ENCODE measurements around the gene PDCD7.
"Not testable (repeated sequence)": the region's sequence is repeated elsewhere in the genome, so short reads cannot be mapped to it uniquely, and the experiment has no call there.

The PDCD7 gene

GRCh38 chr15:65130941-65131340 is 2.7 kb downstream of the PDCD7 start:
- in situ Hi-C loops (cut with HindIII; ENCODE audit: low sequenced_read_pairs): no loop called here

- in situ Hi-C loops (cut with HindIII; ENCODE audit: low sequenced_read_pairs): no loop called here
These were observed 18.1 kb downstream of the PDCD7 start for GRCh38 chr15:65115542-65115941.

- in situ Hi-C loops (cut with HindIII; ENCODE audit: low sequenced_read_pairs): no loop called here
These were observed 18.5 kb downstream of the PDCD7 start, which contains the start of gene UBAP1L for GRCh38 chr15:65115086-65115485. UBAP1L (minus strand) TSS chr15:65115200; CDS start chr15:65106215, 8,985 bp downstream.

GRCh38 chr15:65110676-65111292 is 22.8 kb downstream of the PDCD7 start:
- in situ Hi-C loops (cut with HindIII; ENCODE audit: low sequenced_read_pairs): loop anchor here (5.0 kb wide), 1 partner anchor 37 kb away; no protein-coding TSS in a partner anchor

GRCh38 chr15:65106011-65106590 is 27.5 kb downstream of the PDCD7 start:
- in situ Hi-C loops (cut with HindIII; ENCODE audit: low sequenced_read_pairs): no loop called here

- in situ Hi-C loops (cut with HindIII; ENCODE audit: low sequenced_read_pairs): no loop called here
These were observed 28.6 kb downstream of the PDCD7 start for GRCh38 chr15:65105038-65105437.

GRCh38 chr15:65102912-65103311 is 30.7 kb downstream of the PDCD7 start:
- in situ Hi-C loops (cut with HindIII; ENCODE audit: low sequenced_read_pairs): loop anchor here (5.0 kb wide), 1 partner anchor 51 kb away; no protein-coding TSS in a partner anchor

- in situ Hi-C loops (cut with HindIII; ENCODE audit: low sequenced_read_pairs): loop anchor here (5.0 kb wide), 1 partner anchor 50 kb away; no protein-coding TSS in a partner anchor
These were observed 31.5 kb downstream of the PDCD7 start for GRCh38 chr15:65101891-65102708.

GRCh38 chr15:65101411-65101890 is 32.2 kb downstream of the PDCD7 start:
- in situ Hi-C loops (cut with HindIII; ENCODE audit: low sequenced_read_pairs): loop anchor here (5.0 kb wide), 1 partner anchor 49 kb away; no protein-coding TSS in a partner anchor

- in situ Hi-C loops (cut with HindIII; ENCODE audit: low sequenced_read_pairs): loop anchor here (5.0 kb wide), 1 partner anchor 48 kb away; no protein-coding TSS in a partner anchor
These were observed 33.2 kb downstream of the PDCD7 start for GRCh38 chr15:65100442-65100841.

GRCh38 chr15:65099801-65100200 is 33.8 kb downstream of the PDCD7 start:
- in situ Hi-C loops (cut with HindIII; ENCODE audit: low sequenced_read_pairs): loop anchor here (5.0 kb wide), 1 partner anchor 48 kb away; no protein-coding TSS in a partner anchor

GRCh38 chr15:65099336-65099735 is 34.3 kb downstream of the PDCD7 start:
- in situ Hi-C loops (cut with HindIII; ENCODE audit: low sequenced_read_pairs): no loop called here

GRCh38 chr15:65097651-65098263 is 35.9 kb downstream of the PDCD7 start:
- in situ Hi-C loops (cut with HindIII; ENCODE audit: low sequenced_read_pairs): no loop called here

- in situ Hi-C loops (cut with HindIII; ENCODE audit: low sequenced_read_pairs): no loop called here
These were observed 36.9 kb downstream of the PDCD7 start for GRCh38 chr15:65096481-65097385.

- in situ Hi-C loops (cut with HindIII; ENCODE audit: low sequenced_read_pairs): no loop called here
These were observed 37.9 kb downstream of the PDCD7 start for GRCh38 chr15:65095747-65096104.

- in situ Hi-C loops (cut with HindIII; ENCODE audit: low sequenced_read_pairs): no loop called here
These were observed 38.4 kb downstream of the PDCD7 start for GRCh38 chr15:65095011-65095746.

GRCh38 chr15:65094294-65094995 is 39.2 kb downstream of the PDCD7 start:
- in situ Hi-C loops (cut with HindIII; ENCODE audit: low sequenced_read_pairs): no loop called here

- in situ Hi-C loops (cut with HindIII; ENCODE audit: low sequenced_read_pairs): not testable (repeated sequence)
These were observed 39.8 kb downstream of the PDCD7 start for GRCh38 chr15:65093793-65094170.
